GM12878 (cell line): ENCODE data around the gene LRRC58. TPM values are rescaled to one million over a fixed set of nuclear protein-coding genes. Genes with fewer than 3 reads are reported as not detected.

Experiments used
- ATAC-seq: fragments of 200-7000 bp; cut with Tn5 transposase; 3 replicates; pipeline ENCODE4 v1.9.1; 2020; ENCODE audit warnings: mild to moderate bottlenecking, moderate library complexity
- BruUV-seq: library from RNA; stranded (reverse); fragments of 400-500 nt; replicated peaks from 2 replicates; lab custom pipeline; 2021; lab: Mats Ljungman, UMichigan
- CTCF ChIA-PET: fragments of 300-600 bp; sonication (Branson Sonifier 250); formaldehyde crosslinking; extraction: SDS; loops from one replicate; lab custom pipeline; 2021; ENCODE audit warnings: inconsistent platforms; lab: Yijun Ruan, JAX
- POLR2A ChIA-PET: fragments of 350-600 bp; formaldehyde crosslinking; extraction: SDS; loops from one replicate; lab custom pipeline; 2021; ENCODE audit warnings: inconsistent platforms; lab: Charles Lee
- RAD21 ChIA-PET: fragments of 300-600 bp; sonication (Branson Sonifier 250); formaldehyde crosslinking; loops from one replicate; lab custom pipeline; 2023; ENCODE audit warnings: antibody characterized with exemption; ENCODE audit not compliant: unreplicated experiment; lab: Charles Lee
- SMC1A ChIA-PET: fragments of 300-600 bp; sonication (Branson Sonifier 250); formaldehyde crosslinking; loops from one replicate; lab custom pipeline; 2023; ENCODE audit not compliant: unreplicated experiment, uncharacterized antibody; lab: Charles Lee
- DNase-seq: peaks from one replicate; pipeline ENCODE4 v3.0.0-alpha.2; 2011; ENCODE audit warnings: low read depth, low spot score
- FAIRE-seq: peaks from 3 replicates; lab custom pipeline; 2011; peaks lifted over from hg19 to GRCh38; lab: Jason Lieb, UNC
- H2AFZ ChIP-seq: 2 replicates; pipeline ENCODE4 v1.6.0; 2011; ENCODE audit warnings: low read depth, low read length, control low read depth; ENCODE audit not compliant: control insufficient read depth
- H3K27ac ChIP-seq: 2 replicates; pipeline ENCODE4 v1.5.1; 2011; ENCODE audit warnings: control low read depth; ENCODE audit not compliant: control insufficient read depth, insufficient read depth
- H3K27me3 ChIP-seq, 2 experiments: replicated peaks in 1 of 2; 2 replicates each; pipeline versions ENCODE4 v1.6.0 to v1.6.1; 2011; ENCODE audit warnings: low read length in 1 of 2; ENCODE audit not compliant: control insufficient read depth in 2 of 2, insufficient read depth in 2 of 2
- H3K36me3 ChIP-seq, 2 experiments: 2 replicates each; pipeline ENCODE4 v1.5.1; 2011; ENCODE audit warnings: low read length in 1 of 2; ENCODE audit not compliant: control insufficient read depth in 2 of 2, insufficient read depth in 2 of 2
- H3K4me1 ChIP-seq: 2 replicates; pipeline ENCODE4 v1.6.1; 2011; ENCODE audit warnings: mild to moderate bottlenecking, low read length, moderate library complexity, mixed read lengths; ENCODE audit not compliant: control insufficient read depth, insufficient read depth
- H3K4me2 ChIP-seq: 2 replicates; pipeline ENCODE4 v1.6.0; 2011; ENCODE audit warnings: control low read depth; ENCODE audit not compliant: control insufficient read depth, insufficient read depth
- H3K4me3 ChIP-seq: fragments of 200-600 bp; sonication (generic); 2 replicates; pipeline ENCODE4 v1.5.1; 2016
- H3K79me2 ChIP-seq: 2 replicates; pipeline ENCODE4 v1.6.0; 2011; ENCODE audit warnings: low read length; ENCODE audit not compliant: control insufficient read depth, insufficient read depth
- H3K9ac ChIP-seq: 2 replicates; pipeline ENCODE4 v1.8.0; 2011; ENCODE audit warnings: low read length, control low read depth, mixed read lengths; ENCODE audit not compliant: control insufficient read depth, insufficient read depth
- H3K9me3 ChIP-seq: replicated peaks from 3 replicates; pipeline ENCODE4 v1.5.1; 2011; ENCODE audit warnings: mild to moderate bottlenecking, low read length; ENCODE audit not compliant: control insufficient read depth, insufficient read depth
- H4K20me1 ChIP-seq: 2 replicates; pipeline ENCODE4 v1.6.0; 2011; ENCODE audit not compliant: control insufficient read depth, insufficient read depth
- CREB1 ChIP-seq: IDR thresholded peaks from 2 replicates; pipeline ENCODE4 v1.6.1; 2012; ENCODE audit warnings: low read depth, mild to moderate bottlenecking, inconsistent platforms
- ESRRA ChIP-seq: IDR thresholded peaks from 2 replicates; pipeline ENCODE4 v1.6.1; 2012; ENCODE audit warnings: mild to moderate bottlenecking, low read length, improper control_type of control experiment
- EZH2 ChIP-seq: IDR thresholded peaks from 2 replicates; pipeline ENCODE4 v1.6.1; 2012; ENCODE audit warnings: low read depth, mild to moderate bottlenecking, control low read depth, inconsistent platforms, low read length, borderline replicate concordance; ENCODE audit not compliant: control insufficient read depth
- MTA2 ChIP-seq: fragments of 450-650 bp; IDR thresholded peaks from 2 replicates; pipeline ENCODE4 v1.6.1; 2016; ENCODE audit warnings: low read depth, mild to moderate bottlenecking, moderate library complexity
- NRF1 ChIP-seq: conservative IDR thresholded peaks from 2 replicates; pipeline ENCODE4 v1.6.1; 2011; ENCODE audit warnings: mild to moderate bottlenecking, low read depth, low read length, improper control_type of control experiment
- RUNX3 ChIP-seq: IDR thresholded peaks from 2 replicates; pipeline ENCODE4 v1.6.1; 2012; ENCODE audit warnings: low read length, inconsistent platforms
- SMC3 ChIP-seq: IDR thresholded peaks from 2 replicates; pipeline ENCODE4 v1.6.1; 2011; ENCODE audit warnings: low read length, improper control_type of control experiment, borderline replicate concordance
- STAT3 ChIP-seq: IDR thresholded peaks from 2 replicates; pipeline ENCODE4 v1.6.1; 2011; ENCODE audit warnings: low read depth, low read length, improper control_type of control experiment
- ZNF622 ChIP-seq: fragments of 450-650 bp; IDR thresholded peaks from 2 replicates; pipeline ENCODE4 v1.6.1; 2017; ENCODE audit warnings: mild to moderate bottlenecking, inconsistent platforms
- WGBS: methylation state at CpG from one replicate; pipeline ENCODE4 v1.1.6; 2016; ENCODE audit warnings: low lambda C conversion rate; ENCODE audit not compliant: insufficient replicate concordance, insufficient coverage; ENCODE audit errors: missing lambda C conversion rate; 5-methylcytosine and 5-hydroxymethylcytosine counted together
- in situ Hi-C: fragments of 300-500 bp; cut with MboI; formaldehyde crosslinking; loops from 9 replicates; pipeline ENCODE4 v1.14.3; 2018; ENCODE audit warnings: mixed read lengths
- intact Hi-C: fragments of 100-400 bp; cut with micrococcal nuclease; formaldehyde crosslinking; loops from one replicate; pipeline ENCODE4 v1.14.2; 2022; ENCODE audit not compliant: unreplicated experiment
- polyA plus RNA-seq, 11 experiments: library from polyadenylated mRNA; depleted of rRNA in 4 of 11; unstranded in 6 of 11; stranded (reverse) in 5 of 11; fragments of >200 nt; fragmentation: Nextera tagmentation in 4 of 11; fragmentation: Illumina TruSeq in 1 of 11; extraction: Ambion mirVana in 4 of 11; extraction: Trizol in 1 of 11; gene quantifications; 1 replicate in 1 of 11; 2 replicates in 10 of 11; pipeline versions ENCODE4 v1.2.1 to v1.2.3, GENCODE V29; 2011 to 2016; ENCODE audit warnings: inconsistent platforms in 2 of 11, missing spikeins in 2 of 11, low read depth in 1 of 11
- total RNA-seq, 4 experiments: library from RNA; depleted of rRNA in 3 of 4; stranded (reverse); fragments of >200 nt in 3 of 4; fragmentation: Illumina TruSeq in 1 of 4; extraction: Trizol in 1 of 4; gene quantifications; 2 replicates each; pipeline versions ENCODE4 v1.2.1 to v1.2.3, GENCODE V29; 2013 to 2021
- TF ChIP-seq, protein P1 (sequence below): fragments of 450-650 bp; IDR thresholded peaks from 2 replicates; pipeline ENCODE4 v1.6.1; 2017; ENCODE audit warnings: mild to moderate bottlenecking, moderate library complexity

LRRC58 gene
- total and polyA plus RNA-seq, 10 of the 15 experiments (the other 5 are each of a cell fraction or from before 2014, with no cell fraction given): 7.7 to 29.5 (median 18.8) TPM

DNA sequence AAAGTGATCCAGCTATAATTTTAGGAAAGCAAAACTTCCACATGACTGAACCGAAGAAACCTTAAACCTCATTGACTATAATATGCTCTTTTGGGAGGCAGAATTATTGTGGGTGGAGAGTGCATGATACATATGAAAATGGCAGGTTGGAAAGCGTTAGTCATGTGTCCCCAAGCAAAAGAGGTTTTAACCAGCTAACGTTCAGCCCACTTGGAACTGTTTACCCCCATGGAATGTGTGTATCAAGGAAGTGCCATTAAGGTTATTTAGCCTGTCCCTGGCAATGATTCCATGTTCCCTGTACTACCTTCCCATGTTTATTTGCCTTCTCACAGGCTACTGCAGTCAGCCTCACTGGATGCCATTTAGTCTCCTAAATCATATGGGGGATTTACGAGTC, 44.1 kb upstream of the LRRC58 start:
- intact Hi-C loops: no loop called here
- CTCF ChIA-PET: interaction anchor here (0.8 to 1.9 kb wide), 3 partner anchors 12 to 163 kb away, joined by 3 to 5 read pairs (median 4); no protein-coding TSS in a partner anchor
- no peak for FAIRE-seq

GRCh38 chr3:120382941-120383447, 33.8 kb upstream of the LRRC58 start:
- WGBS: 13% methylated on average over 2 of the region's 2 CpGs
- no peak overlapping the region for H3K4me3 ChIP-seq
- BruUV-seq: no TSS peak
- H2AFZ ChIP-seq: no peak overlapping the region
- ChIA-PET CTCF (interaction anchor here (0.6 to 0.8 kb wide), 2 partner anchors 184 to 451 kb away, joined by 3 read pairs; no protein-coding TSS in a partner anchor), SMC1A (no interaction called here), POLR2A (no interaction called here), RAD21 (no interaction called here)
- in situ Hi-C loops (no loop called here), intact Hi-C loops (no loop called here)
- H3K27ac ChIP-seq: no peak overlapping the region
- DNase-seq (no peak), FAIRE-seq (no peak), ATAC-seq (no peak)
- no peaks in the 10 kb centered on the region for H3K36me3 ChIP-seq
- no peaks in the 10 kb centered on the region for H3K9me3 ChIP-seq
- TF ChIP-seq CREB1 (no peak), SMC3 (no peak), NRF1 (no peak), ESRRA (no peak), ZNF622 (no peak), RUNX3 (peak; percentile 62), MTA2 (no peak), STAT3 (no peak)
- TF ChIP-seq, protein P1, sequence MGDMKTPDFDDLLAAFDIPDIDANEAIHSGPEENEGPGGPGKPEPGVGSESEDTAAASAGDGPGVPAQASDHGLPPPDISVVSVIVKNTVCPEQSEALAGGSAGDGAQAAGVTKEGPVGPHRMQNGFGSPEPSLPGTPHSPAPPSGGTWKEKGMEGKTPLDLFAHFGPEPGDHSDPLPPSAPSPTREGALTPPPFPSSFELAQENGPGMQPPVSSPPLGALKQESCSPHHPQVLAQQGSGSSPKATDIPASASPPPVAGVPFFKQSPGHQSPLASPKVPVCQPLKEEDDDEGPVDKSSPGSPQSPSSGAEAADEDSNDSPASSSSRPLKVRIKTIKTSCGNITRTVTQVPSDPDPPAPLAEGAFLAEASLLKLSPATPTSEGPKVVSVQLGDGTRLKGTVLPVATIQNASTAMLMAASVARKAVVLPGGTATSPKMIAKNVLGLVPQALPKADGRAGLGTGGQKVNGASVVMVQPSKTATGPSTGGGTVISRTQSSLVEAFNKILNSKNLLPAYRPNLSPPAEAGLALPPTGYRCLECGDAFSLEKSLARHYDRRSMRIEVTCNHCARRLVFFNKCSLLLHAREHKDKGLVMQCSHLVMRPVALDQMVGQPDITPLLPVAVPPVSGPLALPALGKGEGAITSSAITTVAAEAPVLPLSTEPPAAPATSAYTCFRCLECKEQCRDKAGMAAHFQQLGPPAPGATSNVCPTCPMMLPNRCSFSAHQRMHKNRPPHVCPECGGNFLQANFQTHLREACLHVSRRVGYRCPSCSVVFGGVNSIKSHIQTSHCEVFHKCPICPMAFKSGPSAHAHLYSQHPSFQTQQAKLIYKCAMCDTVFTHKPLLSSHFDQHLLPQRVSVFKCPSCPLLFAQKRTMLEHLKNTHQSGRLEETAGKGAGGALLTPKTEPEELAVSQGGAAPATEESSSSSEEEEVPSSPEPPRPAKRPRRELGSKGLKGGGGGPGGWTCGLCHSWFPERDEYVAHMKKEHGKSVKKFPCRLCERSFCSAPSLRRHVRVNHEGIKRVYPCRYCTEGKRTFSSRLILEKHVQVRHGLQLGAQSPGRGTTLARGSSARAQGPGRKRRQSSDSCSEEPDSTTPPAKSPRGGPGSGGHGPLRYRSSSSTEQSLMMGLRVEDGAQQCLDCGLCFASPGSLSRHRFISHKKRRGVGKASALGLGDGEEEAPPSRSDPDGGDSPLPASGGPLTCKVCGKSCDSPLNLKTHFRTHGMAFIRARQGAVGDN: no peak
- H3K4me2 ChIP-seq: no peak overlapping the region
- no peaks in the 10 kb centered on the region for H3K4me1 ChIP-seq
- H4K20me1 ChIP-seq: no peaks in the 10 kb centered on the region
- H3K79me2 ChIP-seq: no peaks in the 10 kb centered on the region
- H3K27me3 ChIP-seq: no peaks in the 10 kb centered on the region
- H3K9ac ChIP-seq: no peak overlapping the region

More for the DNA sequence above, 44.1 kb upstream of the LRRC58 start:
- DNase-seq: no peak
- no peak for TF ChIP-seq EZH2
- H4K20me1 ChIP-seq: no peaks in the 10 kb centered on the region
- H3K27me3 ChIP-seq: no peaks in the 10 kb centered on the region; a peak in 1 of 4 replicates
- ChIA-PET POLR2A (no interaction called here), SMC1A (interaction anchor here (0.6 kb wide), 1 partner anchor 9 kb away, joined by 3 read pairs; no protein-coding TSS in a partner anchor), RAD21 (interaction anchor here (1.0 kb wide), 1 partner anchor 24 kb away, joined by 4 read pairs; no protein-coding TSS in a partner anchor)
- in situ Hi-C loops: no loop called here
- H3K36me3 ChIP-seq: no peaks in the 10 kb centered on the region
- no peaks in the 10 kb centered on the region for H3K79me2 ChIP-seq
- H3K4me2 ChIP-seq: no peak overlapping the region
- BruUV-seq: no TSS peak
- no peak overlapping the region for H3K4me3 ChIP-seq
- no peaks in the 10 kb centered on the region for H3K4me1 ChIP-seq
- H3K27ac ChIP-seq: no peak overlapping the region
- no peak overlapping the region for H3K9ac ChIP-seq
- WGBS: 14% methylated on average over 4 of the region's 4 CpGs
- H3K9me3 ChIP-seq: no peaks in the 10 kb centered on the region; the same call in 2 of the 3 replicates
- no peak for ATAC-seq
- H2AFZ ChIP-seq: no peak overlapping the region
